CD4-positive, alpha-beta T cell treated with Interleukin-12 subunit alpha and Interleukin-12 subunit beta, for 1 hour (primary cell): ENCODE measurements around the gene DEDD.
A peak's percentile ranks its signal among the peaks of the same experiment; 100 is the strongest.

ENCODE experiments used
- DNase-seq: peaks from one replicate; pipeline ENCODE4 v3.0.0-alpha.2; 2020

DEDD gene, protein sequence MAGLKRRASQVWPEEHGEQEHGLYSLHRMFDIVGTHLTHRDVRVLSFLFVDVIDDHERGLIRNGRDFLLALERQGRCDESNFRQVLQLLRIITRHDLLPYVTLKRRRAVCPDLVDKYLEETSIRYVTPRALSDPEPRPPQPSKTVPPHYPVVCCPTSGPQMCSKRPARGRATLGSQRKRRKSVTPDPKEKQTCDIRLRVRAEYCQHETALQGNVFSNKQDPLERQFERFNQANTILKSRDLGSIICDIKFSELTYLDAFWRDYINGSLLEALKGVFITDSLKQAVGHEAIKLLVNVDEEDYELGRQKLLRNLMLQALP

GRCh38 chr1:161132410-161133219 lies at the start of gene DEDD:
Gene DEDD, minus strand, starts transcription at chr1:161132667. Its CDS starts 8,205 bp downstream, at chr1:161124462.
- peak; percentile 96 for DNase-seq

- peak; percentile 80 for DNase-seq
Observed at GRCh38 chr1:161182214-161182613, 49.7 kb upstream of the DEDD start.

DNA sequence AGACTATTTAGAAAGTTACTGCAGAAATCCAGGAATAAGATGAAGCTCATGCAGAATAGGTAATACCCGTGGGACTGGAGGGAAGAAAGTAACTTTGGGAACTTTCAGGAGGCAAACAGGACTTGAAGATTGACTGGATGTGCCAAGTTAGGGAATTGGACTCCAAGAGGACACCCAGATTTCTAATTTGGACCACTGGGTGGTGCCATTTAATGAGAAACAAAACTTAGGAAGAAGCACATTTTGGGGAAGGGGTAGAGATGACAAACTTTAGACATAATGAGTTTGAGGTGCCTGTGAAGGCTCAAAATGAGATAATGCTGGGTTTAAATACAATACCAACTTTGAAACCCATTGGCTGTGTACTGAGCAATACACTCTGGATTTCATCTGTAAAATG lies 48.2 kb upstream of the DEDD start:
- peak; percentile 35 for DNase-seq

GRCh38 chr1:161179698-161180097 lies 47.2 kb upstream of the DEDD start:
- no peak for DNase-seq

- no peak for DNase-seq
Observed at GRCh38 chr1:161177936-161178244, 45.4 kb upstream of the DEDD start.

DNA sequence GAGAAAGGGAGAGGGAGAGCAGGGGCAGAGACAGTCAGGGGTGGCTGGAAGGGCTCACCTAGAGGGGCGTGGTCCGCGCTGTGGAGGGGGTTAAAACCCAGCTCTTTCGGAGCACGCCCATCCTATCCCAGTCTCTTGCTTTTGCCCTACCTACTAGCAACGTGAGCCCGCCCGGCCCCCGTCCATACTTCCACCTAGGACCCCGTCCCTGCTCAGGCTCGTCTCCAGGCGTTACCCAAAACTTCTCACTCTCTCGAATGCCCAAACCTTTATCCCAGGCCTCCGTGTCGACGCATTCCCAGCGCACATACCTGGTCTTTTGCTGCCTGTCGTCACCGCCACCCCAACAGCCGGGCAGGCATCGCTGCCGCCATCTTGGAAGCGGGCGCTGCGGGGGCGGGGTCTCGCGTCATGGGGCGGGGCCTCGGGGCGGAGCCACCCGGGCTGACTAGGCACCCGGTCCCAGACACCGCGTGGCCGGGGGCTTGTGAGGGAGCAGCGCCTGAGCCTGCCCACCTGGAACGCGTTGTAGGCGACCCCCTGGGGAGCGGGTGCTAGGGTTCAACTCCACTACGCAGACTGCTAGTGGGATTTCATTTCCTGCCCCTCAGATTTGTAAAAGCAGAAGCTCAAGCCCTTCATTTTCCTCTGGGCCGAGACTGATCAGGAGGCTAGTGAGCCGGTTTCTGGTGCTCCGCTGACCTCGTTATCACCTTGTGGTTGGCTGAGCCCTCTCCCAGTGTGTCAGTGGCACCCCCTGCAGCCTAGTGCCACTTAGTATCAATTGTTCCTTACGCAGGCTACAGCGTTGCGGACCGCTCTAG lies 44.9 kb upstream of the DEDD start, which contains the start of gene B4GALT3:
TSS of gene B4GALT3 (minus strand) at position 396 of the 824 bp plus-strand sequence. CDS start 1,447 bp downstream, outside the sequence.
- DNase-seq: peak; percentile 93

DNA sequence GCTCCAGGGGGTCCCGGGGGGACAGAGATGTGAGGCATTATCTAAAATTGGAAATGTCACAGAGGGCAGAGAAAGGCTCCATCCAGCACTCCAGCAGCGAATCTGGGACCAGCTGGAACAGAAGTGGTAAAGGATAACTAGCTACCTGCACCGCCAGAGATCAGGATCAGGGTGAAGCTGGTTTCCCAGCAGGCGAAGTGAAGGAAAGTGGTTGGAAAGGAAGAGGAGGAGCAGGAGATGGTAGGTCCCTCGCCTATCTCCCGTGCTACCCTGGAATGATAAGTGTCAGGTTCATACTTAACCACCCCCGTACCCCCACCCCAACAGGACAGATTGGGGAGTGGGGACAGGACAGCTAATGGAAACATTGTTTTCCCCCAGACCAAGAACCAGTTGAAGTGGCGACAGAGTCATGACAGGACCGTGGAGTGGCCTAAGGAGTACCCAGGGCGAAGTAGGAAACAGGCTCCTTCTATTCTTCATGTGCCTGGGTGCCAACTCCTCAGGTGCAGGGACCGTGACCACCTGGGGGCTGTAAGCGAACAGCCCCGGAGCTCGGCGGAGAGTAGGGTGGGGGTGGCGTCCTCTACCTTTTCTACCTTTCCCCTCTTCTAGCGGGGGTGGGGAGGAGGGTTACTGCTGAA lies 44.1 kb upstream of the DEDD start:
- DNase-seq: no peak

DNA sequence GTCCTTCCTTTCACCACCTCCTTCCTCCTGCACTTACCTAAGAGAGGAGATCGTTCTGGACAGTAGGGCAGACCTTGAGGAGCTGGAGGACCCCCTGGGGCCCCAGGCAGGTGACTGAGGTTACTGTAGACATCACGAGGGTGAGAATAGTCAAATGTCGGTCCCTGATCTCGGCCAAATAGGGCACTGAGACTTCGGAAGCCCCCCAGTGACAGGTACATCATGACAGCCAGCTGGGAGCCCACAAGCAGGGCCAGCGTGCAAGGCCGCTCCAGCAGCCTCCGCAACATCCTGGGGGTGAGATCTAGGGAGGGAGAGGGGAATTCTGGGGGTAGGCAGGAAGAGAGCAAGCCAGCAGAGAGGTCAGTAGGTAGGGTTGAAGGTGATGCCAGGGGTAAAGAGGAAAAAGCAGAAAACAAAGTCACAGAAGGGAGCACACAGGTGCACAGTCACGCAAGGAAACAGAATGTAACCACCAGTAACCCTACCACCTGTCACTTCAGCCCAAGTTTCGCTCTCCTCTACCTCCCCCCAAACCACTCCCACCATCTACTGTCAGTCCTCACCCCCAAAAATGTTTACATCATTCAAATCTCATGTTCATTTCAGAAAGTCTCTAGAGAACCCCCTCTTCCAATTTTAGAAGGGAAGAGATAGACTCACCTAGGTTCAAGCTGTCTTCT lies 43.4 kb upstream of the DEDD start:
- no peak for DNase-seq

- no peak for DNase-seq
Observed at GRCh38 chr1:161174911-161175310, 42.4 kb upstream of the DEDD start.

DNA sequence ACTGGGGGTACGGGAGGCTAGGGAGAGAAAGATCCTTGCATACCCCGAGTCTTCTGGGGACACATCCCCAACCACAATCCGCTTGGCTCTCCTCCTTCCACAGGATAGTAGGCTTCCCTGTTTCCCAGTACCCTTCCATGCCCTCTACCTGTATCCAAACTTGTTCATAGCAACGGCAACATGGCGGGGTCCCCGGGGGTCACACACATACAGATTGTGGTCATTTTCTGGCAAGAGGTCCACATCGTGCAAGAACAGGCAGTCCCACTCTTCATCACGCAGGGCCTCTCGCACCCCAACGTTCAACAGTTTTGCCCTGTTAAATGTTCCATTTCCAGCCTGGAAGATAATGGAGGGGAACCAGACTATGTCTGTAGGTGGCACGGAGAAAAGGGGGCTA lies 41.2 kb upstream of the DEDD start:
- no peak for DNase-seq

- DNase-seq: no peak
Observed at GRCh38 chr1:161172776-161173376, 40.4 kb upstream of the DEDD start.

- DNase-seq: no peak
Observed at GRCh38 chr1:161172349-161172748, 39.9 kb upstream of the DEDD start.

DNA sequence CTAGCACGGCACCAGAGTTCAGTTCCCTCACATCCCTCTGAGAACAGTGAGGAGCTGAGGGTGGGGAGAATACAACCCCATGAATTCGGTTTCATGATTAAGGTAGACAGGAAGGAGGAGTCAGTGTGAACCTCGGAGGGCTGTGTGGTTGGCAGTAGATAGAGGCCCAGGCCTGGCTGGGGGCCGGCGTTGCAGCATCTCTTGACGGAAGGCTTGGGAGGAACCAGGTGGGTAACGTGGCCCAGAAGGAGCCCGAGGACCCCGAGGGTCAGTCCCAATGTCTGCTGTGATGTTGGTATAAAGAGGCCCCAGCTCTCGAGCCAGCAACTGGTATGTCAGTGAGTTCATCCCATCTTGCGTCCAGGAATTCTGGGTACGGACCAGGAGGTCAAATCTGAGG lies 39.2 kb upstream of the DEDD start:
- DNase-seq: no peak

DNA sequence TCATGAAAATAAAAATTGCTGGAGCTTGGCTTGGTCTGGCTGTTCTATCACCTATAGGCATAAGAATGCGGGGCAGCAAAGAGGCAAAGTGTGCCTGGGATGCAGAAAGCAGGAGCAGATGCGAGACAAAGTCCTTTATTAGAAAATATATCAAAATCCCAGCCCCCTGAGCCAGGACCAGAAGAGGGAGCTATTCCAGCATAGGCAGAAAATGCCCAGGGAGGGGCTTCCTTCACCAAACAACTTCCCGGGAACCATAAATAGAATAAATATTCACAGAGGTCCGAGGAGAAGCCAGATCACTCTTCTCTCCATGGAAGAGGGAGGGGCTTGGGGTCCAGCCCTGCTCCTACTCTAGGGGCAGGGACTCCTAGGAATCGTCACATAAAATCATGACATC lies 38.7 kb upstream of the DEDD start:
- DNase-seq: no peak

DNA sequence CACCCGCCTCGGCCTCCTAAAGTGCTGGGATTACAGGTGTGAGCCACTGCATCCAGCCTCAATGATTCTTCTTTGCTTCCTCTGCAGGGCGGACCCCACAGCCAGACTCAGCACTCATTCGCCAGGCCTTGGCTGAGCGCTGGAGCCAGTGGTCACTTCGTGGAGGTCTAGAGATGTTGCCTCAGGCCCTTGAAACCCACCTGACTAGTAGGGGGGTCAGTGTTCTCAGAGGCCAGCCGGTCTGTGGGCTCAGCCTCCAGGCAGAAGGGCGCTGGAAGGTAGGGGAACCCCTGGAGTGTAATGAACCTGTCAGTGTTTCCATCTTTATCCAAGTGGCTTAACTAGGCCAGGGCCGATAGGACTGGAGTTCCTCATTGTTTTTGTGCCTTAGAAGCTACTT lies 36.4 kb upstream of the DEDD start:
- DNase-seq: no peak

GRCh38 chr1:161166669-161167548 lies 34.4 kb upstream of the DEDD start:
- DNase-seq: no peak

GRCh38 chr1:161165742-161166668 lies 33.5 kb upstream of the DEDD start, which contains the start of gene PPOX:
Gene PPOX, plus strand, starts transcription at chr1:161166426. Its CDS starts 422 bp downstream, at chr1:161166848.
- DNase-seq: peak; percentile 95

GRCh38 chr1:161164901-161165610 lies 32.6 kb upstream of the DEDD start:
- no peak for DNase-seq

- no peak for DNase-seq
Observed at GRCh38 chr1:161163793-161164192, 31.3 kb upstream of the DEDD start.
